Head of caudate nucleus (tissue), 42 donors: ENCODE data around the gene RNF14.
A peak's percentile ranks its signal among the peaks of the same experiment; 100 is the strongest.

Experiments
- DNase-seq, 42 donors: peaks; one replicate each; pipeline versions ENCODE4 v3.0.0 to v3.0.0-alpha.2; 2020 to 2021; ENCODE audit warnings: mixed read lengths in 7 of 42
- intact Hi-C: fragments of 100-400 bp; cut with DNase I; formaldehyde crosslinking; loops from one replicate; pipeline ENCODE4 v1.15.0; 2022

Gene RNF14

GRCh38 chr5:141966963-141967333, 2.0 kb upstream of the RNF14 start:
- intact Hi-C loops, result loop anchor here (10.0 kb wide), 1 partner anchor 82 kb away; no protein-coding TSS in a partner anchor

GRCh38 chr5:141969783-141970771, 1.2 kb downstream of the RNF14 start:
- DNase-seq, result peak in 1 of 42 donors; percentile 18

More at GRCh38 chr5:141966963-141967333, 2.0 kb upstream of the RNF14 start:
- DNase-seq, result peak in 1 of 42 donors; percentile 3

GRCh38 chr5:141973871-141974595, 5.1 kb downstream of the RNF14 start:
- intact Hi-C loops, result no loop called here
- DNase-seq, result no peak

More at GRCh38 chr5:141969783-141970771, 1.2 kb downstream of the RNF14 start:
- intact Hi-C loops, result loop anchor here (10.0 kb wide), 1 partner anchor 85 kb away; no protein-coding TSS in a partner anchor

- DNase-seq, result peak in 8 of 42 donors; percentile 21 to 55 (median 41)
- intact Hi-C loops, result no loop called here
Observed at GRCh38 chr5:141976176-141976575, 7.3 kb downstream of the RNF14 start.

GRCh38 chr5:141978389-141978788, 9.5 kb downstream of the RNF14 start:
- intact Hi-C loops, result no loop called here
- no peak for DNase-seq

- intact Hi-C loops, result no loop called here
Observed at GRCh38 chr5:141982626-141983025, 13.7 kb downstream of the RNF14 start.

GRCh38 chr5:141986072-141986471, 17.2 kb downstream of the RNF14 start:
- intact Hi-C loops, result no loop called here
- no peak for DNase-seq

More at GRCh38 chr5:141982626-141983025, 13.7 kb downstream of the RNF14 start:
- DNase-seq, result no peak

GRCh38 chr5:141989720-141990119, 20.8 kb downstream of the RNF14 start:
- no peak for DNase-seq
- intact Hi-C loops, result no loop called here

GRCh38 chr5:141992349-141992963, 23.6 kb downstream of the RNF14 start:
- intact Hi-C loops, result no loop called here
- DNase-seq, result peak in 41 of 42 donors; percentile 36 to 92 (median 79)

GRCh38 chr5:141994511-141995136, 25.7 kb downstream of the RNF14 start:
- no peak for DNase-seq

GRCh38 chr5:141995656-141996055, 26.8 kb downstream of the RNF14 start:
- DNase-seq, result no peak
- intact Hi-C loops, result loop anchor here (5.0 kb wide), 1 partner anchor 147 kb away; no protein-coding TSS in a partner anchor

More at GRCh38 chr5:141994511-141995136, 25.7 kb downstream of the RNF14 start:
- intact Hi-C loops, result loop anchor here (5.0 kb wide), 1 partner anchor 148 kb away; no protein-coding TSS in a partner anchor

GRCh38 chr5:141997358-141997960, 28.6 kb downstream of the RNF14 start:
- intact Hi-C loops, result loop anchor here (5.0 kb wide), 1 partner anchor 145 kb away; no protein-coding TSS in a partner anchor

GRCh38 chr5:142000173-142000572, 31.3 kb downstream of the RNF14 start:
- intact Hi-C loops, result no loop called here
- no peak for DNase-seq

More at GRCh38 chr5:141997358-141997960, 28.6 kb downstream of the RNF14 start:
- DNase-seq, result no peak

GRCh38 chr5:142000704-142001484, 32.0 kb downstream of the RNF14 start:
- peak in 2 of 42 donors; percentile 47 to 50 for DNase-seq
- intact Hi-C loops, result no loop called here

- intact Hi-C loops, result no loop called here
- no peak for DNase-seq
Observed at GRCh38 chr5:142003266-142003800, 34.4 kb downstream of the RNF14 start.

- no peak for DNase-seq
- intact Hi-C loops, result no loop called here
Observed at GRCh38 chr5:142006363-142007236, 37.7 kb downstream of the RNF14 start.
